M059J (cell line): ENCODE measurements around the gene COBLL1. TPM values are rescaled to one million over a fixed set of nuclear protein-coding genes. Genes with fewer than 3 reads are reported as not detected.
A peak's percentile ranks its signal among the peaks of the same experiment; 100 is the strongest.

Experiments
- DNase-seq: peaks from one replicate; pipeline ENCODE4 v3.0.0-alpha.2; 2012; ENCODE audit warnings: low read depth
- total RNA-seq: library from RNA; depleted of rRNA; stranded (reverse); fragments of >200 nt; shearing (Covaris generic); gene quantifications from 2 replicates; pipeline ENCODE4 v1.2.3, GENCODE V29; 2014

Gene COBLL1
- total RNA-seq, 1 experiment from 2014 or later = 15.6 TPM

DNA sequence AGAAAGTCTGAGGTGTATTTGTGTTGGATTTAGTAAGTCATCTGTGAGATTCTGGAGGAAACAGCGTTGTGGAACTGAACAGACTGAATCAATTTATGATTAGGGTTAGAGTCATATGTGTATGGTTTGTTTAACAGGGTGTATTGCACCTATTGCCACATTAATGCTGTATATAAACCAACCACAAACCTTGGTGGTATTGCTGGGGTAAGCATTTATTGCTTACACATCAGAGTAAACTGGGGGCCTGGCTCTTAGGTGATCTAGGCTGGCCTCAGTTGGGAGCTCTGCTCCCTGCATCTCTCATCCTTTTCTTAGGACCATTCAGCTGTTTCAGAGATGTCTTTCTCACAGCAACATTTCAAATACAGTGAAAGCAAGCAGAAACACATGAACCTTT lies 160.6 kb downstream of the COBLL1 start:
- DNase-seq = no peak

DNA sequence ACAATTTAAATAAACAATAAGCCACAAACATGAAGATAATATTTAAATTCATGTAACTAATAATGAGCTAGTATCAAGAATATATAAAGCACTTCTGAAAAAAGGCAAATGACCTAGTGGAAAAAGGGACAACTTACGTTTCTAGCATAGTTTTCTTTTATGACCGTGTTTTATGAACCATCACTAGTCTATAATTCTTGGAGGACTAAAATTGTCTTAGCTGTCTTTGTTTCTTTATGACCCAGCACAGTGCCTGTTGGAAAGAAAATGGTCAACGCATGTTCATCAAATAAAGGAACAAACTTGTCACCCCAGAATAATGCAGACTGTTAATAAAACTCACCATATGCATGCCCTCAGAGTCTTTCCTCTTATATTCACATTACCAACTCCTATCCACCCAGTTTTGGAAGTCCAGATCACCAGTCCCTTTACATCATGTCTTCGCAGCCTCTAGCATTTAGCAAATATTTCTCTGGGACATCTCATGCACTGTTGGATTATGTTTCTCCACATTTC lies 162.9 kb downstream of the COBLL1 start:
- DNase-seq = no peak

DNA sequence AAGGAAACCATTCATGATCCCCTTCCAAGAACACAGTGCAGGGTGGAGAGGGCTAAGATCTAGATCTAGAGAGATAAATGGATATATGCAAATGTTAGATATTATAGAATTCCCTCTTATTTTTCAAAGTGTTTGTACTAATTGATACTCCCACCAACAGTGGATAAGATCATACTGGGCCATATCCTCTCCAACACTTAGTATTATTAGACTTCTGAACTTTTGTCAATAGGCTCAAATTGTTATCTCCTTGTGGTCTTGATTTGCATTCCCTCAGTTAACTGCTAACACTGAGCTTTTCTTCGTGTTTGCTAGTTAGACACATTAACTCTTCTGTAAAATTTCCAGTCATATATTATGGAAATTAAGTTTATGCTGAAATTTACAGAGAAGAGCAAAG lies 163.9 kb downstream of the COBLL1 start:
- DNase-seq = no peak

DNA sequence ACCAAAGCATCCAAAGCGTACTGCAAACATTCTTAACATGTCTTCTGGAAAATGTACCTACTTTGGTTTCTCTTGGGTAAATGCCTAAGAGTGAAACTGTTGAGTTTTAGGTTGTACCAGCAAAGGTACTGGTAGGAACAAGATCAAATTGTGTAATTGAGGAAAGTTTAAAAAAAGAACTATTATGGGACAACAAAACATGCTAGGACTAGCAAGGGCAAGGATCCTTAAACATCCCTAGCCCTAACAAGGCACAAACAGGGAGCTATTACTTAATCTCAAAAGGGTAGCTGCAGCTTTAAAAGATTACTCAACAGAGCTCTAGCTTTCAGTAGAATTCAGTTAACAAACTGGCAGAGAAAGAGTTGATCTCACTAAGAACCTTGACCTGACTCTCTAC lies 164.4 kb downstream of the COBLL1 start:
- DNase-seq = no peak

DNA sequence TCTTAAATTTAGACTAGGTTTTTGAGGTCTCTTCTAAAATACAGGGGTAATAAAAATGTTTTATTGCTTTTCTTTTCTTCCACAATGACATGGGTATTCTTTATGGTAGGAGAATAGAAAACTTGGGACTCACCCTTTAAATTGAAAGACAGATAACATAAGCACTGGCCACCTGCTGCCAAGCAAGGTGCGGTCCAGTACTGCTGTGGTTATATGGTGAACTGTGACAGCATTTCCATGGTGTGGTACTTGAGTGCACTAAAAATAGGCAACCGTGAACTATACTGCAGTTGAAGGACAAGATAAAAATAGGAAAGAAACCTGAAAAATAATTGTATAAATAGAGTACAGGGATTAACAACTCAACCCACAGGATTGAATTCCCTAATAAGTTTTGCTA lies 165.9 kb downstream of the COBLL1 start:
- DNase-seq = no peak

DNA sequence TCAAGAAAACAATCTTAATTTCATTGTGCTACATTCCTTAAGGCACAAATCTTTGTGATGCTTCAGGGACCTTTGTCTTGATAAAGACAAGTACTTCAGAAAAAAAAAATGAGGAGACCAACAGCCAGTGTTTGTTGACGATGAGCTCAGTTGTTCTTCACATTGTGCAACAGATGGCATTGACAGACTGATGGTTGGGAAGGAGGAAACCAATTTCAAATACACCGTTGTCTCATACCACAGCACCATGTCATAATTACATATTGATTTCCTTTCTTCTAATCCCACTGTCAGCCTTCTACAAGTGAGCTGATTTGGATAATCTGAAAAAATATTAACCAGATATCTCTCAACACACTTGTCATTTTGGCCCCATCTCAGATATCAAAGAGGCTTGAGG lies 166.6 kb downstream of the COBLL1 start:
- no peak for DNase-seq

DNA sequence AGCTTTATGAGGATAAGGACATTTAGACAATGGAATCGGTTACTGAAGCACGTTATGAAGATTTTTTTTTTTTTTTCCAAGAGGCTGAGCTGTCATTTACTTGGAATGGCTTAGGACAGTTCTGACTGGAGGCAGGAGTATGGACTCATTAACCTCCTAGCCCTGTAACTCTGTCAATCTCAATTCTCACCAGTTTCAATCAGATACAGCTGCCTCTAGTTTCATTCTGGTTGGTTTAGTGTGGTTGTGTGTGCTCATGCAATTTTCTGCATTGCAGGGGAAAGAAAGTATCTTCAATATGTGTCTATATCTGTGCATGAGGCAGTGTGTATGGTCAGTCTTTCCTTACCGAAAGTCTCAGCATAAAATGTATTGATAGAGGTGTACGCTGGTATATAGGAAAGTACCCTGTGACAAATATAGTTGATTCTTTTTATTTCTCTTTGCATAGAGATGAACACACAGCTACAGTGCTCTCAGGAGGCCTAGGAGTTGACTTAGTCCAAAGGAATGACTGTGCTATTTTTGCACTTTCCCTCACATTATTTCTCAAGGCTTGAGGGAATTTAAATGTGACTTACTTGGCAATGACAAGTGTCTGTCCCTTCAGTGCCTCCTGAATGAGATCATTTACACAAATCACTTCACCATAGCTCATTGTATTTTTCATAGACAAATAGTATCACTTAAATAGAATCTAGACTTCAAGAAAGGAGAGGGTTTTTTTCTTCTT lies 169.8 kb downstream of the COBLL1 start:
- DNase-seq = no peak

DNA sequence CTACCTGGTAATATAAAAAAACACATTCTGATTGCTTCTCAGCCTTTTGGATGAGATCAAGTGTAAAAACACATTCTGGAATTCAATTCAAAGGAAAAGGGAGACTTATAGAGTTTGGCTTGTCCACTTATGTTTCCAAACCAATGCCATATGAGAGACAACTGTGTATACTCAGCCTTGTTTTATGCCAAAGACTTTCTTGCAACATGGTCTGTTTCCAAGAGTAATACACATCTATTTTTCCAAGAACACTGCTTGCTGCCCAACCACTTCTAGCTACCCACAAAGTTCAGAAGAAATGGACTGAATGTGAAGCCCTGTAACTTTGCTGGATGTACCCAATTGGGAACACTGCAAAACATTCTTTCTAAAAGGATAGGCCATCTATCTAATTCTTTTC lies 172.3 kb downstream of the COBLL1 start:
- no peak for DNase-seq

DNA sequence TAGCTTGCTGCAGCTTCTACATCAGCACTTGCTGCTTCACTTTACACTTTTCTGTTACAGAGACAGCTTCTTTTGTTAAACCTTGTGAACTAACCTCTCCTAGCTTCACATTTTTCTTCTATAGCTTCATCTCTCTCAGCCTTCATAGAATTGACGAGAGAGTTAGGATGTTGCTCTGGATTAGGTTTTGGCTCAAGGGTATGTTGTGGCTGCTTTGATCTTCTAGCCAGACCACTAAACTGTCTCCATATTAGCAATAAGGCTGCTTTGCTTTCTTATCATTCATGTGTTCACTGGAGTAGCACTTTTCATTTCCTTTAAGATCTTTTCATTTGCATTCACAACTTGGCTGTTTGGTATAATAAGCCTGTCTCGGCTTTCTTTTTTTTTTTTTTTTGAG lies 174.1 kb downstream of the COBLL1 start:
- DNase-seq = no peak

DNA sequence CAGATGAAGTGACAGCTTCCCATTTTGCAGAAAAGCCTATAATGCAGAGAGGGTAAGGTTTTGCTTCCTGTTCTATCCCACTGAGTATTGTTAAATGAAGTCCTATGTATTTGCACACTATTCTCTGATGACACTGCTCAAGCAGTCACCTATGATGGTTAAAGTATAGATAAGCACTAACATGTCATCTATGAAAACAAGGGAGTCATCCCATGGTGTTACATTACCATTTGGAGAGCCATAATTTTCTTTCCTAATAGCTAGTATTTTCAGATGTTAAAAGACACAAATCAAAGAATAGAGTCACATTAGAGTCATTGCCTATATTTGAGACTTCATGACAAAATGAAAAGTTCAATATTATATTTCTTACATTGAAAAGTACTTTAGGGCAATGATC lies 177.6 kb downstream of the COBLL1 start:
- DNase-seq = no peak

DNA sequence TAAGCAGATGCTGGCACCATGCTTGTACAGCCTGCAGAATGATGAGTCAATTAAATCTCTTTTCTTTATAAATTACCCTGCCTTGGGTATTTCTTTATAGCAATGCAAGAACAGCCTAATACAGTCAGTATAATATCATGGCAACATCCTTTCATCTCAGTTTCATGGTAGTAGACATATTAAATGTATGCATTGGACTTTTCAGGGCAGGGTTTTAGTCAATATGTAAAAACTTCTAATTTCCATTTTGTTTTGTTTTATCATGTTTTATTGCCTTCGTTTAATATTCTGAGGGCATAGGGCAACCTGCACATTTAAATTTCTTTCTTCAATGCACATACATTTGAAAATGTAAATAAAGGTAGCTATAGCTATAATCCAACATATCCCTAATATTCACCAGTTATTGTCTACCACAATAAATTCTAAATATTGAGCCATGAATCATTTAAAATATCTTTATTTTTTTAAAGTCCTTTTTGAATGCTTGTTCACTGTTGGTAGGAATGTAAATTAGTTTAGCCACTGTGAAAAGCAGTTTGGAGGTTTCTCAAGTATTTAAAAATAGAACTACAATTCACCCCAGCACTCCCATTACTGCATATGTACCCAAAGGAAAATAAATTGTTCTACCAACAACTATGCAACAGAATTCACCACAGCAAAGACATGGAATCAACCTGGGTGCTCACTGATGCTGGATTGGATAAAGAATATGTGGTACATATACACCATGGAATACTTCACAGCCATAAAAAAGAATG lies 178.6 kb downstream of the COBLL1 start:
- DNase-seq = no peak

DNA sequence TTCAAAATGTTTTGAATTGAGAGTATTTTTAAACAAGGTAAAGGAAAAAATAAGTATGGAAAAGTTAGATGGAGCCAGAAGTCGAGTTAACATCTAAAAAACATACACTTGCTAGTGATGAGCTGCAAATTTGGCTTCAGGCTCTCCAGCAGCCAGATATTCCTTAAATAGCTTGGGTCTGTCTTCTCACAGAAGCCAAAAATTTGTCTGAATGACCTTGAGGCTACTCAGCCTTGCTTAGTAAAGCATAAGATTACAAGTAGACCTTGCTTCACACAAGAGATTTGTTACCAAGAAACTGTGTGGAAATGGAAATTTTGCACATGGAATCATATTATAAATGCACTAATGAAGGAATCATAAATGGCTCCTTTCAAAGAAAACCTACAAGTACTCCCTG lies 179.6 kb downstream of the COBLL1 start:
- no peak for DNase-seq

DNA sequence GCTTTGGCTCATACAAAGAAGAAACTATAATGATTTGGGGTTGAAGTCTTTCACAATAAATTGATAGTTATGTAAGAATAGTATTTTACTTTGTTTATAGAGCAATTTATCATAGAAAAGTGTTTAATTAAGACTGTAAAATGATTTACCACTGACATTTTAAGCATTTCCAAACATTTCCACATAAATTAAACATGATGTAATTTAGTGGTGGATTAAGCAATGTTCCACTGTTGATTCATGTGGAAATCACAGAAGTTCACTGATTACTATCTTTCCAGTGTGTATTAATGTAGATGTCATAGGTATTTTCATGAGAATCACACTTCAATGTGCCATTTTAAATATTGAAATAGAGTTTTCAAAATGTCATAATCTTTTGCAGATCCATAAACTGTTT lies 180.3 kb downstream of the COBLL1 start:
- DNase-seq = peak; percentile 20

DNA sequence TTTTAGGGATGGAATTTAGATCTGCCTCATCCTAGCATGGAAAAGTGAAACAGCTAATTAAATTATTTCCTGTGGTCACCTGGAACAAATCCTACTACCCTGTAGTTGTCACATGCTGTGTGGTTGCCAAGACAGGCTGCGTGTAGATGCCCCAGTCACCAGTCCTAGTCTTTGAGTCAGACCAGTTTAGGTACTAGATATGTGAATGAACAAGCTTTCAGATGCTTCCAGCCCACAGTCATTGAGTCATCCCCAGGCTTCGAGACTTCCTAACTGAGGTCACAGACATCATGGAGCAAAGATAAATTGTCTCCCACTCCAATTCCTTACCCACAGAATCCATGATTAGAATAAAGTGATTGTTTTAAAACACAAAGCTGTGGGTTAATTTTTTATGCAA lies 184.5 kb downstream of the COBLL1 start:
- peak; percentile 91 for DNase-seq

DNA sequence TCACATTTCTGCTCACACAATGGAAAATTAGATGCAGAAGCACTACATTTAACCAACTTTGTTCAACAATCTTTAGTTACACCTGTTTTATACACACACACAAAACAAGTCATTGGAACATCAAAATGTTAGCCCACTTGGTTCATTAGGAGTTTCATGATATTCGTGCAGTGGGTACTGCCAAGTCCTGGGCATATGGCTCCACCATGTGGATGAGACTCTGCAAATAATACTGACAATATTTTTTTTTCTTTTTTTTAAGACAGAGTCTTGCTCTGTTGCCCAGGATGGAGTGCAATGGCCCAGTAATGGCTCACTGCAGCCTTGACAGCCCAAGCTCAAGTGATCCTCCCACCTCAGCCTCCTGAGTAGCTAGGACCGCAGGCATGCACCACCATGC lies 185.9 kb downstream of the COBLL1 start:
- DNase-seq = peak; percentile 8

DNA sequence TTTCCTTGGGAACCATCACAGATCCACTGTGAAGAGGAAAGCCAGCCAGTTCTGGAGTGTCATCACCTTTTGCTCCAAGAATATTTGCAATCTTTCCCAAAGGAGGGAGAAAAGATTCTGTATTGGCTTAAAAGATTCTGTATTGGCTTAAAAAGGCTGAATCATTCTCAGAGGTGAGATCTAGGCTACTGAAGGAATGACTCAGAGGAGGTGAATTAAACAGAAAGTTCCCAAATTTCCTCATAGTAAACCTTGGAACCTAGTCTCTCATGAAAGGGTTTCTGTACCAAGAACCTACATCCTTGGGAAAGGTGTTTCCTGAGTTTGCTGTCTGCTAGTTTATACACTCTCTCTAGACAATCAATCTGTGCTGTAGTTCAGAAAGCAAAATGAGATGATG lies 186.3 kb downstream of the COBLL1 start:
- peak; percentile 32 for DNase-seq

DNA sequence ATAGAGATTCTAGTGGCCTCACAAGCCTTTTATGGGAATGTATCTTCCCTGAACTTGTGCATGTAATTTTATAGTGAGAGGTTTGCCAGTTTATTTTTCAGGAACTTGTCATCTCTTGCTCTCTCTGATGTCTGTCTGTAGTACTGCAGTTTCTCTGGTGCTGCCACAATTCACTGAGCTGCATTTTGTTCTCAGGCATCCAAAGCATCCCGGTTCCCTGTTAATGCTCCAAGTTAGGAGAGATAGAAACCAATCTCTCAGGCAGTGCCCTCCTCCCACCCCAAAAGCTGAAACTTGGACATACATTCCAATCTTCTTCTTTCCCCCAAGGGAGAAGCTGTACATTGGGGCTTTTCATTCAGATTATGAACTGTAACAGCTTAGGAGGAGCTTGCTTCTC lies 190.3 kb downstream of the COBLL1 start:
- no peak for DNase-seq

DNA sequence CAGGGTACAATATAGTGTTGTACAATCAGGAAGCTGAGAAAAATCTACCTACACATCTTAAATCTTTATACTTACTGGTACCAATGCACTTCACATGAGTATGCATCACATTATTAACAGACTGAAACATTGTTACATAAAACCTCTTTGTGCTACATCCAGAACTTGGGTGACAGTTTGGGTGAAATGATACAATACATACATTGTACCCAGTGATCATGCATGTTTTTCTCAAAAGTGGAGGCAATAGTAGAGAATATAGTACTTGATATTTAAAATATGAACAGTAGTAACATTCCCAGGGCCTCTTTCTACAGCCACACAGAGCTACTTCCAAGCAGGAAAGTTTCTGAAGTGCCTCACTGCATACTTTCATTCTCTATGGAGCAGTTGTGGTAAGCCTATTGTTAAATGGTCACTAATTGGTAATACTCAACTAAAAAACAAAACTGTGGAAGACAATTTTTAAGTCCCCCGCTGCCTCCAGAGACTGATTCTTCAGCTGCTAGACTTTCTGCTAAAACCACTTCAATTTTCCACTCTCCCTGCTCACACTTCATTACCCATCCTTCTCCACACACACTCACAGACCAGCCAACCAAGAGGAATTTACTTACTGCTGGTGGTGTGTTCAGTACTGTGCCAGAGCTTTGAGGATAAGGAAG lies 197.5 kb downstream of the COBLL1 start:
- DNase-seq = no peak

DNA sequence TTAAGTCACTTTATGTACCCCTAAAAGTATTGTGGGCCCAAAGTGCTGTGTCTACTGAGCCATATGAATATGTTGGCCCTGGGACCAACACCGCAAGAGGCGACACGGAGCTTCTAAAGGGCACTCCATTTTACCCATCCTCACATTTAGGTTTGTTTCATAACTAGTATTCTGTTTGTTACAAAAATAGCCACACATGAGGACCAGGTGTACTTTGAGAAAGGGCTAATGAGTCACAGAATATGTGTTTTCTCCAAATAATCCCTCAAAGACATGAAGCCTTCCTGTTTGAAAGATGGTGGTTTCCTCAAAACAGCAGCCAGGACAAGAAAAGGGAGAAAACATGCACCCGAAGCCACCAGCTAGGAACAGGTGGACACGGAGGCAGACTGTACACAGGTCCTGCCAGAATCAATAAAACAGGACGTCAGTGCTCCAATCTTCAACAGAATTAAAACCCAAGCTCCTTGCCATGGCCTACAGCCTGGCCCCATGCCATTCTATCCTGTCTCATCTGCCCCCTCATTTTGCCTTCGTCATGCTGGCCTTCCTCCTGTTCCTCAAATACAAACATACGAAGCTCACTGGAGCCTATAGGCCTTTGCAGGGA lies 198.6 kb downstream of the COBLL1 start:
- no peak for DNase-seq

DNA sequence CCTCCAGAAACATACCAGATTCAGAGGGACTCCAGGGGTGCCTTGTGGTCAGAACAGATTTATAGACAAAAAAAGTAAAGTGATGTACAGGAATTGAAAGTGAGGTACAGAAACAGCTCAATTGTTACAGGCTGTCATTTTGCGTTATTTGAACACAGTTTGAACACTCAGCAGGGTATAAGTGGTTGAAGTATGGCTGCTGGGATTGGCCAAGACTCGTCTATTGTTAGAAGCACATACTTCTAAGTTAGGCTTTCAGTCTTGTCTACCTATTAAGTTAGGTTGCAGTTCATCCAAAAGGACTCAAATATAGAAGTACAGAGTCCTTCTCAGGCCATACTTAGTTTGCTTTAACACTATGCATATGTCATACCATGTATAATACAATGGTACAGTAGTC lies 199.4 kb downstream of the COBLL1 start:
- no peak for DNase-seq
